ENCODE measurements around the gene IL17B.

The IL17B gene, protein sequence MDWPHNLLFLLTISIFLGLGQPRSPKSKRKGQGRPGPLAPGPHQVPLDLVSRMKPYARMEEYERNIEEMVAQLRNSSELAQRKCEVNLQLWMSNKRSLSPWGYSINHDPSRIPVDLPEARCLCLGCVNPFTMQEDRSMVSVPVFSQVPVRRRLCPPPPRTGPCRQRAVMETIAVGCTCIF

GRCh38 chr5:149379177-149379761 lies at the start of gene IL17B:
IL17B (minus strand) TSS chr5:149379292; CDS start chr5:149379225, 67 bp downstream.
- Histone ChIP-seq H3K36me3 (ENCODE audit: insufficient read depth, low read length) (no peaks in the 10 kb centered on the region), H3K27ac (ENCODE audit: low read depth, low read length, poor library complexity, severe bottlenecking) (no peak within 1 kb of the TSS), H4K20me1 (ENCODE audit: insufficient read depth, low read length) (no peaks in the 10 kb centered on the region), H3K9me2 (ENCODE audit: low read depth, low read length) (no peaks in the 10 kb centered on the region), H3K79me2 (ENCODE audit: insufficient read depth, low read length) (no peaks in the 10 kb centered on the region), H3K4me2 (ENCODE audit: low read length) (no peak within 1 kb of the TSS), H3K4me1 (ENCODE audit: insufficient read depth, low read length, severe bottlenecking) (peaks cover 12% of the 10 kb centered on the region), H3F3A (ENCODE audit: insufficient read depth, low read length) (no peaks in the 10 kb centered on the region), H3K27me3 (ENCODE audit: insufficient read depth, low read length) (no peaks in the 10 kb centered on the region), H3K4me3 (ENCODE audit: low read depth, low read length, poor library complexity, severe bottlenecking) (no peak within 1 kb of the TSS), H3K9me3 (ENCODE audit: low read length) (no peaks in the 10 kb centered on the region), H3K9ac (ENCODE audit: low read length) (no peak within 1 kb of the TSS), H2AFZ (ENCODE audit: low read length) (no peak within 1 kb of the TSS)
- TF ChIP-seq EZH2 (IDR thresholded peaks at IDR 0.05; ENCODE audit: borderline replicate concordance, low read length) (no peak), CTCF (IDR thresholded peaks at IDR 0.05; ENCODE audit: low read length) (no peak)

DNA sequence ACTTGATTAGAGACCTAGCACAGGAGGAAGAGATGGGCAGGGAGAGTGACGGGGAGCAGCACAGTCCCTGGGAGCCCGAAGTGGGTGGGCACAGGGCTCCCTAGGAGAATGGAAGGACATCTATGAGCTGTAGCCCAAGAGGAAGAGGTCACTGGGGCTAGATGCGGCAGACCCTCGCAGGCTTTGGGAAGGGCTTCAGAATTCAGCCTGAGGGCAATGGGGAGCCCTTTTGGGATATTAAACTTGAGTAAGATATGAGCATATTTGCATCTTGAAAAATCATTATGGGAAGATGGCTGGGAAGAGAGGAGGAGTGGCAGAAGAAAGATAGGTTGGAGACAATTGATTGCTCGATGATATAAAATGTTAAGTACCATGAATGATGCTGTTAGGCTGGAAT lies 48.9 kb upstream of the IL17B start:
- Histone ChIP-seq H3K36me3 (ENCODE audit: insufficient read depth, low read length) (no peaks in the 10 kb centered on the region), H3K27me3 (ENCODE audit: insufficient read depth, low read length) (no peaks in the 10 kb centered on the region; the same call in 1 of the 2 replicates), H3K9ac (ENCODE audit: low read length) (no peak overlapping the region), H3K4me3 (ENCODE audit: low read depth, low read length, poor library complexity, severe bottlenecking) (no peak overlapping the region), H3K4me1 (ENCODE audit: insufficient read depth, low read length, severe bottlenecking) (no peaks in the 10 kb centered on the region), H2AFZ (ENCODE audit: low read length) (no peak overlapping the region), H3K27ac (ENCODE audit: low read depth, low read length, poor library complexity, severe bottlenecking) (no peak overlapping the region), H3K9me3 (ENCODE audit: low read length) (no peaks in the 10 kb centered on the region), H3K4me2 (ENCODE audit: low read length) (no peak overlapping the region), H3K79me2 (ENCODE audit: insufficient read depth, low read length) (no peaks in the 10 kb centered on the region), H3F3A (ENCODE audit: insufficient read depth, low read length) (no peaks in the 10 kb centered on the region), H3K9me2 (ENCODE audit: low read depth, low read length) (no peaks in the 10 kb centered on the region), H4K20me1 (ENCODE audit: insufficient read depth, low read length) (no peaks in the 10 kb centered on the region)
- no peak for TF ChIP-seq CTCF (IDR thresholded peaks at IDR 0.05; ENCODE audit: low read length)
- no peak for TF ChIP-seq EZH2 (IDR thresholded peaks at IDR 0.05; ENCODE audit: borderline replicate concordance, low read length)

DNA sequence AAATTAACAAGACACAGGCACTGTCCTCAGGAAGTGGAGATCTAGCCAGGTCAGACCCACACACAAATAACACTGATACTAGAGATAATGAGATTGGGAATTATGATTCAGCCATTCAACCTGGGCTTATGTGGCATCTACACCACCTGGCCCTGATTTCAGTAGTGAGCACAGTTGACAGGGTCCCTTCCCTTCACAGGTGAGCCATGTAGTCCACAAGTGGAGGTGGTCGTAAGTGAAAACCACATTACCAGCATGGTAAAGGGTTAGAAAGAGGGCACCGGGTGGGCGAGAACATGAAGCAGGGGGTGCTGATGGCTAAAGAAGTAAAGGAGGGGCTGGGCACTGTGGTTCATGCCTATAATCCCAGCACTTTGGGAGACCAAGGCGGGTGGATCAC lies 48.3 kb upstream of the IL17B start:
- H4K20me1 ChIP-seq (ENCODE audit: insufficient read depth, low read length): no peaks in the 10 kb centered on the region
- no peak overlapping the region for H2AFZ ChIP-seq (ENCODE audit: low read length)
- H3K4me1 ChIP-seq (ENCODE audit: insufficient read depth, low read length, severe bottlenecking): no peaks in the 10 kb centered on the region
- no peaks in the 10 kb centered on the region for H3F3A ChIP-seq (ENCODE audit: insufficient read depth, low read length)
- no peaks in the 10 kb centered on the region for H3K36me3 ChIP-seq (ENCODE audit: insufficient read depth, low read length)
- no peak overlapping the region for H3K4me3 ChIP-seq (ENCODE audit: low read depth, low read length, poor library complexity, severe bottlenecking)
- no peak overlapping the region for H3K27ac ChIP-seq (ENCODE audit: low read depth, low read length, poor library complexity, severe bottlenecking)
- no peaks in the 10 kb centered on the region for H3K9me2 ChIP-seq (ENCODE audit: low read depth, low read length)
- TF ChIP-seq EZH2 (IDR thresholded peaks at IDR 0.05; ENCODE audit: borderline replicate concordance, low read length) (no peak), CTCF (IDR thresholded peaks at IDR 0.05; ENCODE audit: low read length) (no peak)
- H3K4me2 ChIP-seq (ENCODE audit: low read length): no peak overlapping the region
- H3K27me3 ChIP-seq (ENCODE audit: insufficient read depth, low read length): no peaks in the 10 kb centered on the region
- H3K79me2 ChIP-seq (ENCODE audit: insufficient read depth, low read length): no peaks in the 10 kb centered on the region
- H3K9me3 ChIP-seq (ENCODE audit: low read length): no peaks in the 10 kb centered on the region
- H3K9ac ChIP-seq (ENCODE audit: low read length): no peak overlapping the region
